Measurements from ENCODE around the gene ABCA5. TPM values are rescaled to one million over a fixed set of nuclear protein-coding genes. Genes with fewer than 3 reads are reported as not detected.
A peak's percentile ranks its signal among the peaks of the same experiment; 100 is the strongest.

The ABCA5 gene
- 8.2 TPM for polyA plus RNA-seq (2013, experiment 1 of 2; ENCODE audit: insufficient read length)
- 9.0 TPM for polyA plus RNA-seq (2013, experiment 2 of 2; ENCODE audit: insufficient read length)

GRCh38 chr17:69327060-69327831, at the start of gene ABCA5:
ABCA5 (minus strand) TSS chr17:69327133; CDS start chr17:69314415, 12,718 bp downstream.
- peak; percentile 79 for DNase-seq

GRCh38 chr17:69375229-69375628, 48.3 kb upstream of the ABCA5 start:
- DNase-seq: no peak

- no peak for DNase-seq
Measured at GRCh38 chr17:69373069-69373468, 46.1 kb upstream of the ABCA5 start.

- no peak for DNase-seq
Measured at GRCh38 chr17:69367298-69367697, 40.4 kb upstream of the ABCA5 start.

- DNase-seq: no peak
Measured at GRCh38 chr17:69363488-69364210, 36.7 kb upstream of the ABCA5 start.

- DNase-seq: no peak
Measured at GRCh38 chr17:69361156-69361555, 34.2 kb upstream of the ABCA5 start.

- DNase-seq: no peak
Measured at GRCh38 chr17:69358688-69359596, 32.0 kb upstream of the ABCA5 start.

- no peak for DNase-seq
Measured at GRCh38 chr17:69357701-69358100, 30.8 kb upstream of the ABCA5 start.

GRCh38 chr17:69356625-69357024, 29.7 kb upstream of the ABCA5 start:
- DNase-seq: no peak

- no peak for DNase-seq
Measured at GRCh38 chr17:69350911-69351310, 24.0 kb upstream of the ABCA5 start.

GRCh38 chr17:69348429-69348828, 21.5 kb upstream of the ABCA5 start:
- DNase-seq: no peak

GRCh38 chr17:69346766-69347165, 19.8 kb upstream of the ABCA5 start:
- DNase-seq: no peak

- no peak for DNase-seq
Measured at GRCh38 chr17:69344939-69345338, 18.0 kb upstream of the ABCA5 start.

- DNase-seq: no peak
Measured at GRCh38 chr17:69342896-69343644, 16.1 kb upstream of the ABCA5 start.

GRCh38 chr17:69339937-69340336, 13.0 kb upstream of the ABCA5 start:
- DNase-seq: no peak

GRCh38 chr17:69336996-69337395, 10.1 kb upstream of the ABCA5 start:
- DNase-seq: no peak

- no peak for DNase-seq
Measured at GRCh38 chr17:69336580-69336979, 9.6 kb upstream of the ABCA5 start.

- DNase-seq: peak; percentile 56
Measured at GRCh38 chr17:69335058-69335457, 8.1 kb upstream of the ABCA5 start.

GRCh38 chr17:69333561-69333960, 6.6 kb upstream of the ABCA5 start:
- no peak for DNase-seq

- no peak for DNase-seq
Measured at GRCh38 chr17:69331756-69332155, 4.8 kb upstream of the ABCA5 start.

GRCh38 chr17:69326377-69327059, 415 bp downstream of the ABCA5 start:
- peak; percentile 15 for DNase-seq

All from fibroblast of skin of scalp (primary cell).